Esophagus muscularis mucosa (tissue), 4 donors: Measurements from ENCODE around the gene MYO16. TPM values are rescaled to one million over a fixed set of nuclear protein-coding genes. Genes with fewer than 3 reads are reported as not detected.
"Not testable (repeated sequence)": the region's sequence is repeated elsewhere in the genome, so short reads cannot be mapped to it uniquely, and the experiment has no call there.

Experiments used
- DNase-seq: peaks from one replicate; pipeline ENCODE4 v3.0.0-alpha.2; 2017; ENCODE audit errors: extremely low spot score
- H3K27ac ChIP-seq, 4 donors: fragments of 200-600 bp; sonication (generic); replicated peaks in 1 of 4; 1 replicate in 3 of 4; 2 replicates in 1 of 4; pipeline ENCODE4 v1.5.1; 2016 to 2019; ENCODE audit warnings: mild to moderate bottlenecking in 1 of 4
- H3K27me3 ChIP-seq, 4 donors: fragments of 200-600 bp; sonication (generic); one replicate each; pipeline versions ENCODE4 v1.5.1 to v1.6.0; 2016 to 2019
- H3K36me3 ChIP-seq, 4 donors: fragments of 200-600 bp; sonication (generic); one replicate each; pipeline ENCODE4 v1.5.1; 2016 to 2019
- H3K4me1 ChIP-seq, 4 donors: fragments of 200-600 bp; sonication (generic); one replicate each; pipeline ENCODE4 v1.5.1; 2016 to 2019
- H3K4me3 ChIP-seq, 4 donors: fragments of 200-600 bp; sonication (generic); 1 replicate in 2 of 4; 2 replicates in 2 of 4; pipeline ENCODE4 v1.5.1; 2016 to 2019; ENCODE audit warnings: mild to moderate bottlenecking in 4 of 4, moderate library complexity in 1 of 4
- H3K9me3 ChIP-seq, 4 donors: fragments of 200-600 bp; sonication (generic); 1 replicate in 3 of 4; 2 replicates in 1 of 4; pipeline ENCODE4 v1.5.1; 2016 to 2019
- CTCF ChIP-seq, 3 experiments: fragments of 200-600 bp in 2 of 3; fragments of 450-650 bp in 1 of 3; sonication (generic) in 2 of 3; IDR thresholded peaks; one replicate each; pipeline ENCODE4 v1.5.1; 2017 to 2019; ENCODE audit warnings: antibody characterized with exemption in 3 of 3, mild to moderate bottlenecking in 2 of 3, moderate library complexity in 1 of 3
- EP300 ChIP-seq: sonication (generic); formaldehyde crosslinking; IDR thresholded peaks from one replicate; pipeline ENCODE4 v1.6.1; 2017; ENCODE audit warnings: antibody characterized with exemption
- POLR2A ChIP-seq: fragments of 450-650 bp; IDR thresholded peaks from one replicate; pipeline ENCODE4 v1.6.1; 2017; ENCODE audit warnings: antibody characterized with exemption, moderate library complexity, mild to moderate bottlenecking, low read depth
- POLR2AphosphoS5 ChIP-seq, 2 donors: sonication (generic); formaldehyde crosslinking; IDR thresholded peaks; one replicate each; pipeline ENCODE4 v1.6.1; 2017; ENCODE audit warnings: antibody characterized with exemption in 2 of 2
- WGBS: methylation state at CpG from one replicate; pipeline ENCODE4 v1.1.5; 2018; 5-methylcytosine and 5-hydroxymethylcytosine counted together
- intact Hi-C: fragments of 100-400 bp; cut with DNase I; formaldehyde crosslinking; loops from one replicate; pipeline ENCODE4 v1.15.1; 2023
- total RNA-seq, 4 donors: library from RNA; depleted of rRNA; stranded (reverse); fragments of >200 nt; gene quantifications; one replicate each; pipeline versions ENCODE4 v1.1.0 to v1.2.1, GENCODE V29; 2016

The MYO16 gene
- total RNA-seq, 4 donors from 2014 or later, result 1.2 to 3.7 (median 1.8) TPM

- Histone ChIP-seq H3K4me1 (no peaks in the 10 kb centered on the region), H3K27ac (no peak overlapping the region), H3K4me3 (no peak overlapping the region), H3K9me3 (peaks cover 0 to 5% (median 0%) of the 10 kb centered on the region in 4 donors), H3K27me3 (peaks cover 0 to 3% (median 0%) of the 10 kb centered on the region in 4 donors), H3K36me3 (no peaks in the 10 kb centered on the region)
- TF ChIP-seq POLR2AphosphoS5 (IDR thresholded peaks at IDR 0.05) (no peak), POLR2A (no peak), CTCF (IDR thresholded peaks at IDR 0.05) (no peak), EP300 (no peak)
- no peak for DNase-seq
- 83% methylated on average over 10 of the region's 10 CpGs for WGBS
- intact Hi-C loops, result no loop called here
Observed at GRCh38 chr13:109087916-109088623, 458.7 kb downstream of the MYO16 start.

GRCh38 chr13:109088624-109088917, 459.2 kb downstream of the MYO16 start:
- no peaks in the 10 kb centered on the region for H3K4me1 ChIP-seq
- H3K4me3 ChIP-seq, result no peak overlapping the region
- H3K27ac ChIP-seq, result no peak overlapping the region
- DNase-seq, result no peak
- WGBS, result 92% methylated on average over 22 of the region's 22 CpGs
- intact Hi-C loops, result no loop called here
- no peak for TF ChIP-seq POLR2AphosphoS5 (IDR thresholded peaks at IDR 0.05)
- no peak for TF ChIP-seq POLR2A
- no peak for TF ChIP-seq CTCF (IDR thresholded peaks at IDR 0.05)
- TF ChIP-seq EP300, result no peak
- H3K9me3 ChIP-seq, result peaks cover 0 to 5% (median 0%) of the 10 kb centered on the region in 4 donors
- no peaks in the 10 kb centered on the region for H3K36me3 ChIP-seq
- H3K27me3 ChIP-seq, result peaks cover 0 to 3% (median 0%) of the 10 kb centered on the region in 4 donors

GRCh38 chr13:109090796-109091195, 461.4 kb downstream of the MYO16 start:
- intact Hi-C loops, result no loop called here
- H3K27me3 ChIP-seq, result peaks cover 0 to 3% (median 0%) of the 10 kb centered on the region in 4 donors
- 86% methylated on average over 5 of the region's 5 CpGs for WGBS
- peaks cover 0 to 5% (median 0%) of the 10 kb centered on the region in 4 donors for H3K9me3 ChIP-seq
- no peak for TF ChIP-seq POLR2AphosphoS5 (IDR thresholded peaks at IDR 0.05)
- TF ChIP-seq POLR2A, result no peak
- H3K4me3 ChIP-seq, result no peak overlapping the region
- no peak for DNase-seq
- no peak overlapping the region for H3K27ac ChIP-seq
- H3K4me1 ChIP-seq, result no peaks in the 10 kb centered on the region
- H3K36me3 ChIP-seq, result no peaks in the 10 kb centered on the region

GRCh38 chr13:109091249-109091648, 461.8 kb downstream of the MYO16 start:
- Histone ChIP-seq H3K27me3 (peaks cover 0 to 3% (median 0%) of the 10 kb centered on the region in 4 donors), H3K9me3 (peaks cover 0 to 5% (median 0%) of the 10 kb centered on the region in 4 donors), H3K36me3 (no peaks in the 10 kb centered on the region), H3K27ac (no peak overlapping the region), H3K4me3 (no peak overlapping the region), H3K4me1 (no peaks in the 10 kb centered on the region)
- WGBS, result 94% methylated on average over 7 of the region's 7 CpGs
- intact Hi-C loops, result no loop called here
- no peak for TF ChIP-seq POLR2A
- TF ChIP-seq CTCF (IDR thresholded peaks at IDR 0.05), result no peak
- TF ChIP-seq EP300, result no peak
- TF ChIP-seq POLR2AphosphoS5 (IDR thresholded peaks at IDR 0.05), result no peak
- no peak for DNase-seq

- H3K4me3 ChIP-seq, H3K9me3 ChIP-seq, H3K27me3 ChIP-seq, H3K36me3 ChIP-seq, DNase-seq, H3K27ac ChIP-seq, intact Hi-C loops, H3K4me1 ChIP-seq: not testable (repeated sequence)
- WGBS, result 87% methylated on average over 3 of the region's 3 CpGs
Observed at GRCh38 chr13:109092186-109092585, 462.8 kb downstream of the MYO16 start.

GRCh38 chr13:109093998-109094397, 464.6 kb downstream of the MYO16 start:
- 77% methylated on average over 2 of the region's 2 CpGs for WGBS
- Histone ChIP-seq H3K27ac (no peak overlapping the region), H3K4me1 (no peaks in the 10 kb centered on the region), H3K36me3 (no peaks in the 10 kb centered on the region), H3K4me3 (no peak overlapping the region), H3K27me3 (peaks cover 0 to 3% (median 0%) of the 10 kb centered on the region in 4 donors), H3K9me3 (peaks cover 0 to 5% (median 0%) of the 10 kb centered on the region in 4 donors)
- DNase-seq, result no peak
- intact Hi-C loops, result no loop called here
- TF ChIP-seq EP300 (no peak), POLR2A (no peak), POLR2AphosphoS5 (IDR thresholded peaks at IDR 0.05) (no peak), CTCF (IDR thresholded peaks at IDR 0.05) (no peak)
